Ramos (cell line): ENCODE data around the gene HS6ST2.

ENCODE experiments used
- in situ Hi-C: fragments of 300-500 bp; cut with MboI; formaldehyde crosslinking; loops from one replicate; pipeline ENCODE4 v1.14.3; 2022; ENCODE audit warnings: low sequenced_read_pairs; ENCODE audit not compliant: unreplicated experiment

HS6ST2 gene

DNA sequence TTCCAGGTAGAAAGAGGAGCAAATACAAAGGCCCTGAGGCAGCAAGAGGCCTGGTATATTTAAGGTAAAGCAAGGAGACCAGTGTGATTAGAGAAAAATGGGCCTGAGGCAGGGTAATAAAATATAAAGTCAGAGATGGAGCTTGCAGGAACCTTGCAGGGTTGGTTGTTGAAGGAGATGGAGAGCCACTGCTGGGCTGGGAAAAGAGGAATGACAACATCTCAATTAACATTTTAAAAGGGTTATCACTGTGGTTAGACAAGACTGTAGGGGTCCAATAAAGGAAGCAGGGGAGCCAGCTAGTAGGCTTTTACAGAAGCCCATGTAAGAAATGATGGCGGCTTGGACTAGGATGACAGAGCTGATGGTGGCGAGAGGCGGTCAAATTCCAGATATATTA lies 264.0 kb downstream of the HS6ST2 start:
- in situ Hi-C loops = no loop called here

- in situ Hi-C loops = no loop called here
These were observed 265.9 kb downstream of the HS6ST2 start for GRCh38 chrX:132692526-132692925.

DNA sequence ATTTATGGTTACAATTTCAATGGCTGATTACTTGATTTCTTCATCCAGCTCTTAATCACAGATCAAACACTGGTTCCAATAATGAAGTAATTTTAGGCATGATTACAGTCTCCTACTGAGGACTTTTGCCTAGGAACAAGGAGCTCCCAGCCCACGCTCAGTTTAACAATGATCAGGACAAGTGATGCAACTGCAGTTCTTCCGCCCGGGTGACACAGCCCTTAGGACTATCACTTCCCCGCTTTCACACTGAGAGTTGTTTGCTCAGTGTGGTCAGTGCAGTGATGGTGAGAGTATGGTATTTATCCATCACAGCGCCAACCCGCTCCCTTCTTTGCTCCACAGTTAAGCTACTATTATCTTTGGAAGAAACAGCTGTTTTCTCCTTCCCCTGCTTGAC lies 266.4 kb downstream of the HS6ST2 start:
- in situ Hi-C loops = no loop called here

- in situ Hi-C loops = no loop called here
These were observed 268.5 kb downstream of the HS6ST2 start for GRCh38 chrX:132689612-132690563.

- in situ Hi-C loops = no loop called here
These were observed 273.2 kb downstream of the HS6ST2 start for GRCh38 chrX:132685276-132685675.

DNA sequence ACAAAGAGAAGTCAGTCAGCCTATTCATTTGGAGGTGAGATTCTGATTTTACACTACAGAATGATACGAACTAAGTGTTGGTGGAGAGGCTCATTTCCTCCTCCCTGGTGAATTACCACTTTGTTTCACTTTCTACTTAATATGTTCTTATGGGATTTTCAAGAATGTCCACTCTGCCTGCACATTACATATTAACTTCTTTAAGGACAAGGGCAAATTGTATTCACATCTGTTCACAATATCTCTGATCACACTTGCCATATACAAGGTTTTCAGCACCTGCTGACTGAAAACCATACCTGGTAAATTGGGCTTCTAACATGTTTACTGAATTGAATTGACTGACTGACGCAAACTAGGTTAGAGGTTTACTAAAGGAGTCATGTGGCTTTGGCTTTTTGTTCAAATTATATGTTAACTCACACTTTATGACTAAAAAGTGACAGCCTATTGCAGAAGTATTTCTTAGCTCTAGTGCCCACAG lies 281.2 kb downstream of the HS6ST2 start:
- in situ Hi-C loops = no loop called here

DNA sequence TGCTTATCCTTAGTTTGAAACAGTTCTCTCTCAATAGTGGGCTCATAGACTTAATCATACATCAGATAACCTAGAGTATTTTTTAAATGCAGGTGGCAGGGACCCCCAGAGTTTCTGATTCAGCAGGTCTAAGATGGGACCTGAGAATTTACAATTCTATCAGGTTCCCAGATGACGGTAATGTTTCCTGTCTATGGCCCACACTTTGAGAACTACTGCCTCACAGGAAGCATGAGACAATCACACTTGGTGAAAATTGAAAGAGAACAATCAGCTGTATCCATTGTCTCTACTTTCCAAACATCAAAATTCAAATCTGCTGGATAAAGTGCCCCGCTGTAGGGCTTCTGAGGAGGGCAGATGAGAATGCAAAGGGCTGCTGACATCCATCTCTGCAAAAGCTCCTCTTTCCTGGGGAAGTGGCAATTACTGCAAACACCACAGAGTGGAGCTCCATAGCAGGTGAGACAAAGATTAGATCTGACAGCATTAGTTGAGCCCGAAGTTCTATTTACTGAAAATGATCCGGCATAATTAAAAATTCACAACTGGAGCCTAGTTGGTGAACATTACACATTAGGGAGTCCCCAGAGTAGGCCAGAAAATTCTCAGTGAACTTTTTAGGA lies 281.8 kb downstream of the HS6ST2 start:
- in situ Hi-C loops = no loop called here

- in situ Hi-C loops = no loop called here
These were observed 282.3 kb downstream of the HS6ST2 start for GRCh38 chrX:132676102-132676501.

DNA sequence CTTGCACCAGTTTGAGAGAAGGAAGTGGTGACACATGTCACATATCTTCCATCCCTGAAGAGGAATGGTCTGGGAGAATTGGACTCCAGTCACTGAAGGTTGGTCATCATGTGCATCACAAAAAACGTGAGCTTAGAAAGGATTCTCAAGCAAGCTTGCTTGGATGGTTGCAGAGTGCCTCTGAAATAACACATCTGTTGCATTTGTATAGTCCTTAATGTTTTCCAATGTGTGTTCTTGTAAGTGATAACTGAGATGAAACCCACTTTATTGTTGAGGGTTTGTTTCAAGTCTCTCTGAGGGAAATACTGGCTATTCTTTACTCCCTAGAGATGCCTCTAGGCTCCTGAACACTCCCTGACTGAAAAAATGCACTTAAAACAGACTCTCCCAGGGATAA lies 285.1 kb downstream of the HS6ST2 start:
- in situ Hi-C loops = no loop called here

DNA sequence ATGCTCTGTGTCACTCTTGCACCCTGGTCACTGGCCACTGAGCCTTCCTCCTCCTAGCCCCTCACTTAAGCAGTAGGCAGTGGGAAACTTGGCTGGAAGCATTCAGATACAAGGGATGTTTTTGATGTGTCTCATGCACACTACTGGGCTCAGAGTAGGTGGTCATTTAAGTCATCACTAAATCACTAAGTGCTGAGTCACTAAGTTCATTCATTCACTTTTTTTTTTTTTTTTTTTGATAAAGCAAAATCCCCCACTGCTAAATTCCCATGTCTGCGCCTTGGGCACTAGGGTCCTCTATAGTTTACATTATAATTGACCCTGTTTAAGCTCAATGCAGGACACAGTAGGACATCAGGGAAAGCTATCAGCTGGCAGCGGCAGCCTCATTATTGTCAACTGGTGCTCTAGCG lies 287.2 kb downstream of the HS6ST2 start:
- in situ Hi-C loops = no loop called here

GRCh38 chrX:132669142-132669541 lies 289.3 kb downstream of the HS6ST2 start:
- in situ Hi-C loops = no loop called here

- in situ Hi-C loops = no loop called here
These were observed 290.3 kb downstream of the HS6ST2 start for GRCh38 chrX:132668178-132668577.

GRCh38 chrX:132665676-132666075 lies 292.8 kb downstream of the HS6ST2 start:
- in situ Hi-C loops = no loop called here

GRCh38 chrX:132664273-132664672 lies 294.2 kb downstream of the HS6ST2 start:
- in situ Hi-C loops = no loop called here

GRCh38 chrX:132662844-132663243 lies 295.6 kb downstream of the HS6ST2 start:
- in situ Hi-C loops = no loop called here

GRCh38 chrX:132657876-132658275 lies 300.6 kb downstream of the HS6ST2 start:
- in situ Hi-C loops = no loop called here

DNA sequence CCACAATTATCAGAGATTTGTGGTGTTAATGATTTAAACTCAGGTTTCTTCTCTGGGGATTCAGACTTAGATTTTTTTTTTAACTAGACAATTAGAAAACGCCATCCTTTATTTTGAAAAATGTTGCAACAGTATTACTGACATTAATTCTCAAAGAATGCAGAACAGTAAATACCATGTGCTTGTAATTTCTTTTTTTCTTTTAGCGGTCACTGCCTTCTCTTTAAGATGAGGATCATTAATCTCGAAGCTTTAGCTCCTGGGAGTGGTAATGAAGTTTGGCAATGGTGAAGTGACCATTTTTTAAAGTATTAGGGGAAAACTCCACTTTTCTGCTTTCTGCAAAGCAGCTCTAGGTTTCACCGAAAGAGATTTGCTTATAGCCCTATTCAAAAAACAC lies 305.6 kb downstream of the HS6ST2 start:
- in situ Hi-C loops = no loop called here

DNA sequence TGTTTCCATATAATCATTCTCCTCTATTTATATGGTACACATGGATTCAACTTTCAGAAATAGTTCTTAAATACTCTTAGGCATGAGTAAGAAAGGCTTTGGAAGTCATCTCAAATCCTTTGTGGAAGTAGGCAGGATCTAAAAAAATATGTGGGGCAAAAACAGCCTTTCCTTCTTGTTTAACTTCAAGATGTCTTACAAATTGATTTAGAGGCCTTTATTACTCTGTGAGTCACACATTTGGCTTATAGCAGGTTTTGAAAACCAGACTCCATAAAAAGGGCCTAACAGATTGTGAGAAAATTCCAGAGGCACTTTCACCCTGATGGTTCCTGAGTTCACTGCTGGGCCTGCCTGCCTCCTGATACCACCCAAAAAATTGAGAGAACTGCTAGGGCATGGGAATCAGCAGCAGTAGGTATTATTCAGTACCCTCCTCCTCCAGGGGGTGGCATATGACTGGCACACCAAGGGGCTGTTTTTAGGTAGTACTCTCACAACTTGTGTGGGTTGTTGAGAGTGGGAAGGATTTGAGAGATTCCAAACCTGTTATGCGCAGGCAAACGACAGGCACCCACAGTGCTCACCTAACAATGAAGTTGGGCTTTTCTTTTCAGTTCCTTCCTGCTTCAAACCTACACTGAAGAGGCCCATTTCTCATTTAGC lies 306.9 kb downstream of the HS6ST2 start:
- in situ Hi-C loops = no loop called here

DNA sequence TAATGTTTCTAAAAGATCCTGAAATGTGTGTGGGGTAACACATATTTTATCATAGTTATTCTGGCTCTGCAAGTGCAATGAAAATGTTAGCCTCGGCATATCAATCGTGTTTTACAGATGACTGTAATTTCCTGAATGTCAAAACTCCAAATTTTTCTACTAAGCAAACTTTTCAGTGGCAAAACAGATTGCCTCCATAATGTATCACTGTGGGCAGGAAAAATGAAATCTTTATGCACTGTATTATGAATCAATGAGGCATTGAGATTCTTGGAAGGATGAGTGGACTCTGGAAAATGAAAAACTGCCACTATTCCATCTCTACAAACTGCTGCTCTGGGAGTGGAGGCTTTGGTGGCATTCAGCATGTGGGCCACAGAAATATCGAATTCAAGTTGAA lies 309.5 kb downstream of the HS6ST2 start:
- in situ Hi-C loops = no loop called here

DNA sequence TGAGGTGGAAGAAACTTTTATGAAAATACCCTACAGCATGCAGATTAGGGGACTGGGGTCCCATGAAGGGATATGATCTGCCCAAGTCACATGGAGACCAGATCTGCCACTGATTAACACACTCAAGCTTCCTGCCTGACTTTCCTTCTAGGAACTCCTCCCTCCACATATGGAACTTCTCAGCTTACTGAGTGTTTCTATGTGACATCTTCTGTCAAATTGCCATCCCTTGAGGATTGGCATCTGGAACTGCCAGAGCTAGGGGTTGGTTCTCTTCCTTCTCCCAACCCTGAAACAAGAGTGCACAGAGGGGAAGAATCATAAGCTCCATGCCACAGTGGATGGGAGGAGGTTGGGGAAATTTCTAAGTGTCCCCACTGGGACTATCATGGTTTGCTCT lies 319.0 kb downstream of the HS6ST2 start:
- in situ Hi-C loops = no loop called here

DNA sequence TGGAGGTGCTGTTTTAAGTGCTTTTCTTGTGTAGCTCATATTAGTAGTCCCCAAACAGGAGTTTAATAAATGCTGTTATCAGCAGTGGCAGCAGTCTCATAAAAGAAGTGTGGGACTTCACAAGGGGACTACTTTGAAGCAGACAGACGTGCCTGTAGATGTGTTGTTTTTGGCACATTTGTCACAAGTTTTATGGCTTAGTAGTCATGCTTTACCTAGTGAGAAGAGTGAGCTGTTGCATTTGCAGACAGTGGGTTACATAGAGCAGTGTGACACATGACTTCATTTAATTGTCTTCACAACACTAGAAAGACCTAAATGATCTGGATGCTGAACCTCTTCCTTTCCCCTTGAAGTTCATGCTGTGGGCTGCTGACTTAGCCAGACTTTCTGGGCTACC lies 320.1 kb downstream of the HS6ST2 start:
- in situ Hi-C loops = no loop called here
